NB4 (cell line): ENCODE measurements around the gene TCEAL5.

Experiments used
- MYC ChIP-seq: IDR thresholded peaks from 2 replicates; pipeline ENCODE4 v1.6.1; 2011; ENCODE audit warnings: low read depth, low read length
- TF ChIP-seq, protein P1 (sequence below): IDR thresholded peaks from one replicate; pipeline ENCODE4 v1.5.1; 2012; ENCODE audit warnings: low read depth, low read length

DNA sequence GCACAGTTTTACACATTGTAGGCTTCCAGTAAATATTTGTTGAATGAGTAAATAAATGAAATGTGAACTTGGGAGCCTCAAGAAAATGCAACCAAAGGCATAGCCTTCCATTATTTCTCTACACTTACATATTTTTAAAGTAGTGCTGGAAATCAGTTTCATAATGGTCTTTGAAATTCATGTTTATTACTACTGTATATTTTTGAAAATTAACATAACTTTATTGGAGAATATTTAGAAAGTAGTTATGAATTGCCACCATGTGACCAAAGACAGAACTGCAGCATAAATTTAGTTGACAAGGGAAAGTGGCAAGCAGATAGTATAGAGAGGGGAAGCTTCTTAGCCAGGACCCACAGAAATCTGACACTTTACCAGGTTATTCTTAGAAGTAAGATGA, 28.0 kb downstream of the TCEAL5 start:
- TF ChIP-seq, protein P1, sequence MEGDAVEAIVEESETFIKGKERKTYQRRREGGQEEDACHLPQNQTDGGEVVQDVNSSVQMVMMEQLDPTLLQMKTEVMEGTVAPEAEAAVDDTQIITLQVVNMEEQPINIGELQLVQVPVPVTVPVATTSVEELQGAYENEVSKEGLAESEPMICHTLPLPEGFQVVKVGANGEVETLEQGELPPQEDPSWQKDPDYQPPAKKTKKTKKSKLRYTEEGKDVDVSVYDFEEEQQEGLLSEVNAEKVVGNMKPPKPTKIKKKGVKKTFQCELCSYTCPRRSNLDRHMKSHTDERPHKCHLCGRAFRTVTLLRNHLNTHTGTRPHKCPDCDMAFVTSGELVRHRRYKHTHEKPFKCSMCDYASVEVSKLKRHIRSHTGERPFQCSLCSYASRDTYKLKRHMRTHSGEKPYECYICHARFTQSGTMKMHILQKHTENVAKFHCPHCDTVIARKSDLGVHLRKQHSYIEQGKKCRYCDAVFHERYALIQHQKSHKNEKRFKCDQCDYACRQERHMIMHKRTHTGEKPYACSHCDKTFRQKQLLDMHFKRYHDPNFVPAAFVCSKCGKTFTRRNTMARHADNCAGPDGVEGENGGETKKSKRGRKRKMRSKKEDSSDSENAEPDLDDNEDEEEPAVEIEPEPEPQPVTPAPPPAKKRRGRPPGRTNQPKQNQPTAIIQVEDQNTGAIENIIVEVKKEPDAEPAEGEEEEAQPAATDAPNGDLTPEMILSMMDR, result peak; percentile 21
- no peak for TF ChIP-seq MYC
